ENCODE results near the gene PAFAH2.

DNA sequence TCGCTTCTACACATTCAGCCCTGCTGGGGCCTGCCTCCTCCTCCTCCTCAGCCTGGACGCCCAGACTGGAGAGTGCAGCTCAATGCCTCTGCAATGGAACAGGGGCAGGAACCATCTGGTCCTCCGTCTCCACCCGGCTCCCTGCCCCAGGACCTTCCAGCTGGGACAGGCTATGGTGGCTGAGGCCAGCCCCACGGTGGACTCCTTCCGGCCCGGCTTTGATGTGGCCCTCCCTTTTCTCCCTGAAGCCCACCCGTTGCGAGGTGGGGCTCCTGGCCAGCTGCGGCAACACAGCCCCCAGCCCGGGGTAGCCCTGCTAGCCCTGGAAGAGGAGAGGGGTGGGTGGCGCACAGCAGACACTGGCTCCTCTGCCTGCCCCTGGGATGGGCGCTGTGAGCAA is 25.1 kb upstream of the PAFAH2 start:
- TF ChIP-seq GABPA (IDR thresholded peaks at IDR 0.05 in 1 of 2, conservative IDR thresholded peaks at IDR 0.05 in 1 of 2) = no peak
- TF ChIP-seq, protein P1, sequence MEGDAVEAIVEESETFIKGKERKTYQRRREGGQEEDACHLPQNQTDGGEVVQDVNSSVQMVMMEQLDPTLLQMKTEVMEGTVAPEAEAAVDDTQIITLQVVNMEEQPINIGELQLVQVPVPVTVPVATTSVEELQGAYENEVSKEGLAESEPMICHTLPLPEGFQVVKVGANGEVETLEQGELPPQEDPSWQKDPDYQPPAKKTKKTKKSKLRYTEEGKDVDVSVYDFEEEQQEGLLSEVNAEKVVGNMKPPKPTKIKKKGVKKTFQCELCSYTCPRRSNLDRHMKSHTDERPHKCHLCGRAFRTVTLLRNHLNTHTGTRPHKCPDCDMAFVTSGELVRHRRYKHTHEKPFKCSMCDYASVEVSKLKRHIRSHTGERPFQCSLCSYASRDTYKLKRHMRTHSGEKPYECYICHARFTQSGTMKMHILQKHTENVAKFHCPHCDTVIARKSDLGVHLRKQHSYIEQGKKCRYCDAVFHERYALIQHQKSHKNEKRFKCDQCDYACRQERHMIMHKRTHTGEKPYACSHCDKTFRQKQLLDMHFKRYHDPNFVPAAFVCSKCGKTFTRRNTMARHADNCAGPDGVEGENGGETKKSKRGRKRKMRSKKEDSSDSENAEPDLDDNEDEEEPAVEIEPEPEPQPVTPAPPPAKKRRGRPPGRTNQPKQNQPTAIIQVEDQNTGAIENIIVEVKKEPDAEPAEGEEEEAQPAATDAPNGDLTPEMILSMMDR (IDR thresholded peaks at IDR 0.05; ENCODE audit: low read depth, low read length, missing input control) = no peak
- no peak for TF ChIP-seq NR2F2 (IDR thresholded peaks at IDR 0.05)
- TF ChIP-seq, protein P2, sequence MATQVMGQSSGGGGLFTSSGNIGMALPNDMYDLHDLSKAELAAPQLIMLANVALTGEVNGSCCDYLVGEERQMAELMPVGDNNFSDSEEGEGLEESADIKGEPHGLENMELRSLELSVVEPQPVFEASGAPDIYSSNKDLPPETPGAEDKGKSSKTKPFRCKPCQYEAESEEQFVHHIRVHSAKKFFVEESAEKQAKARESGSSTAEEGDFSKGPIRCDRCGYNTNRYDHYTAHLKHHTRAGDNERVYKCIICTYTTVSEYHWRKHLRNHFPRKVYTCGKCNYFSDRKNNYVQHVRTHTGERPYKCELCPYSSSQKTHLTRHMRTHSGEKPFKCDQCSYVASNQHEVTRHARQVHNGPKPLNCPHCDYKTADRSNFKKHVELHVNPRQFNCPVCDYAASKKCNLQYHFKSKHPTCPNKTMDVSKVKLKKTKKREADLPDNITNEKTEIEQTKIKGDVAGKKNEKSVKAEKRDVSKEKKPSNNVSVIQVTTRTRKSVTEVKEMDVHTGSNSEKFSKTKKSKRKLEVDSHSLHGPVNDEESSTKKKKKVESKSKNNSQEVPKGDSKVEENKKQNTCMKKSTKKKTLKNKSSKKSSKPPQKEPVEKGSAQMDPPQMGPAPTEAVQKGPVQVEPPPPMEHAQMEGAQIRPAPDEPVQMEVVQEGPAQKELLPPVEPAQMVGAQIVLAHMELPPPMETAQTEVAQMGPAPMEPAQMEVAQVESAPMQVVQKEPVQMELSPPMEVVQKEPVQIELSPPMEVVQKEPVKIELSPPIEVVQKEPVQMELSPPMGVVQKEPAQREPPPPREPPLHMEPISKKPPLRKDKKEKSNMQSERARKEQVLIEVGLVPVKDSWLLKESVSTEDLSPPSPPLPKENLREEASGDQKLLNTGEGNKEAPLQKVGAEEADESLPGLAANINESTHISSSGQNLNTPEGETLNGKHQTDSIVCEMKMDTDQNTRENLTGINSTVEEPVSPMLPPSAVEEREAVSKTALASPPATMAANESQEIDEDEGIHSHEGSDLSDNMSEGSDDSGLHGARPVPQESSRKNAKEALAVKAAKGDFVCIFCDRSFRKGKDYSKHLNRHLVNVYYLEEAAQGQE (IDR thresholded peaks at IDR 0.05) = no peak
- no peak for TF ChIP-seq TAF1 (conservative IDR thresholded peaks at IDR 0.05)
- no peak for TF ChIP-seq EGR1 (IDR thresholded peaks at IDR 0.05; ENCODE audit: low read depth in 2 of 2)
- TF ChIP-seq, protein P3, sequence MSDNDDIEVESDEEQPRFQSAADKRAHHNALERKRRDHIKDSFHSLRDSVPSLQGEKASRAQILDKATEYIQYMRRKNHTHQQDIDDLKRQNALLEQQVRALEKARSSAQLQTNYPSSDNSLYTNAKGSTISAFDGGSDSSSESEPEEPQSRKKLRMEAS (IDR thresholded peaks at IDR 0.05) = no peak
- TF ChIP-seq SP1 (IDR thresholded peaks at IDR 0.05) = no peak
- TF ChIP-seq JUND (IDR thresholded peaks at IDR 0.05) = no peak
- TF ChIP-seq RAD21 (IDR thresholded peaks at IDR 0.05) = no peak

Measured in liver (tissue), 3 donors.